HEK293 (cell line): ENCODE data around the gene THSD4.

ENCODE experiments used
- CTCF ChIA-PET: fragments of 350-600 bp; formaldehyde crosslinking; extraction: SDS; loops from one replicate; lab custom pipeline; 2021; ENCODE audit warnings: antibody characterized with exemption; lab: Yijun Ruan, JAX
- POLR2A ChIA-PET: fragments of 300-600 bp; formaldehyde crosslinking; extraction: SDS; loops from one replicate; lab custom pipeline; 2020; ENCODE audit warnings: antibody characterized with exemption, inconsistent platforms; lab: Yijun Ruan, JAX
- H3K27ac ChIP-seq: fragments of 200-500 bp; sonication (Bioruptor generic); 2 replicates; pipeline ENCODE4 v1.5.1; 2014; ENCODE audit warnings: low read depth, low read length, control low read depth, inconsistent platforms; ENCODE audit errors: extremely low read depth
- H3K36me3 ChIP-seq, 2 experiments: fragments of 200-500 bp in 1 of 2; sonication (Bioruptor generic) in 1 of 2; 1 replicate in 1 of 2; 2 replicates in 1 of 2; pipeline ENCODE4 v1.5.1; 2014 to 2017; ENCODE audit warnings: inconsistent platforms in 2 of 2, low read length in 2 of 2; ENCODE audit not compliant: control insufficient read depth in 2 of 2, insufficient read depth in 1 of 2
- H3K4me1 ChIP-seq: fragments of 200-500 bp; sonication (Bioruptor generic); 2 replicates; pipeline ENCODE4 v1.5.1; 2014; ENCODE audit warnings: mild to moderate bottlenecking, low read length, inconsistent platforms; ENCODE audit not compliant: control insufficient read depth, insufficient read depth
- H3K4me3 ChIP-seq: 2 replicates; pipeline ENCODE4 v1.5.1; 2011; ENCODE audit warnings: low read depth, mild to moderate bottlenecking, control low read depth, low read length, moderate library complexity
- H3K9me3 ChIP-seq: fragments of 200-500 bp; sonication (Bioruptor generic); 2 replicates; pipeline ENCODE4 v1.5.1; 2014; ENCODE audit warnings: low read depth, low read length, inconsistent platforms; ENCODE audit not compliant: control insufficient read depth, insufficient read depth
- ELK4 ChIP-seq: IDR thresholded peaks from 2 replicates; pipeline ENCODE4 v1.6.1; 2011; ENCODE audit warnings: mild to moderate bottlenecking, low read depth, low read length, borderline replicate concordance
- GLIS1 ChIP-seq: fragments of 450-650 bp; formaldehyde crosslinking; IDR thresholded peaks from 2 replicates; pipeline ENCODE4 v1.5.1; 2016; ENCODE audit warnings: missing biosample characterization, missing genetic modification characterization
- MYNN ChIP-seq: fragments of 450-650 bp; formaldehyde crosslinking; IDR thresholded peaks from 2 replicates; pipeline ENCODE4 v1.5.1; 2016; ENCODE audit warnings: missing biosample characterization, missing genetic modification characterization, borderline replicate concordance
- ZBTB1 ChIP-seq: fragments of 450-650 bp; formaldehyde crosslinking; IDR thresholded peaks from 2 replicates; pipeline ENCODE4 v1.5.1; 2016; ENCODE audit warnings: missing biosample characterization, missing genetic modification characterization
- ZBTB49 ChIP-seq: fragments of 450-650 bp; formaldehyde crosslinking; IDR thresholded peaks from 2 replicates; pipeline ENCODE4 v1.5.1; 2016; ENCODE audit warnings: missing biosample characterization, missing genetic modification characterization, low read depth
- ZBTB7A ChIP-seq: fragments of 450-650 bp; formaldehyde crosslinking; IDR thresholded peaks from 2 replicates; pipeline ENCODE4 v1.5.1; 2016; ENCODE audit warnings: low read depth, missing biosample characterization, missing genetic modification characterization
- ZNF114 ChIP-seq: fragments of 450-650 bp; formaldehyde crosslinking; IDR thresholded peaks from 2 replicates; pipeline ENCODE4 v1.5.0; 2017; ENCODE audit warnings: missing biosample characterization, missing genetic modification characterization
- ZNF174 ChIP-seq: fragments of 450-650 bp; formaldehyde crosslinking; IDR thresholded peaks from 2 replicates; pipeline ENCODE4 v1.5.0; 2017; ENCODE audit warnings: missing biosample characterization, mild to moderate bottlenecking, missing genetic modification characterization
- ZNF335 ChIP-seq: fragments of 450-650 bp; formaldehyde crosslinking; conservative IDR thresholded peaks from 2 replicates; pipeline ENCODE4 v1.5.1; 2016; ENCODE audit warnings: missing biosample characterization, missing genetic modification characterization
- ZNF433 ChIP-seq: fragments of 450-650 bp; formaldehyde crosslinking; IDR thresholded peaks from 2 replicates; pipeline ENCODE4 v1.5.1; 2016; ENCODE audit warnings: missing biosample characterization, missing genetic modification characterization, low read depth
- ZNF514 ChIP-seq: fragments of 450-650 bp; formaldehyde crosslinking; IDR thresholded peaks from 2 replicates; pipeline ENCODE4 v1.5.1; 2016; ENCODE audit warnings: missing biosample characterization, missing genetic modification characterization
- ZNF549 ChIP-seq: fragments of 450-650 bp; IDR thresholded peaks from 2 replicates; pipeline ENCODE4 v1.5.1; 2018; ENCODE audit warnings: missing biosample characterization, missing genetic modification characterization, mild to moderate bottlenecking, inconsistent platforms, moderate library complexity
- ZNF704 ChIP-seq: fragments of 450-650 bp; formaldehyde crosslinking; IDR thresholded peaks from 2 replicates; pipeline ENCODE4 v1.5.1; 2016; ENCODE audit warnings: missing biosample characterization, missing genetic modification characterization
- ZSCAN5A ChIP-seq: fragments of 450-650 bp; formaldehyde crosslinking; IDR thresholded peaks from 2 replicates; pipeline ENCODE4 v1.5.1; 2016; ENCODE audit warnings: missing biosample characterization, missing genetic modification characterization
- TF ChIP-seq, protein P1 (sequence below): fragments of 450-650 bp; formaldehyde crosslinking; IDR thresholded peaks from 2 replicates; pipeline ENCODE4 v1.5.1; 2016; ENCODE audit warnings: missing biosample characterization, missing genetic modification characterization
- TF ChIP-seq, protein P2 (sequence below): fragments of 450-650 bp; formaldehyde crosslinking; IDR thresholded peaks from 2 replicates; pipeline ENCODE4 v1.5.1; 2016; ENCODE audit warnings: missing biosample characterization, missing genetic modification characterization

The THSD4 gene

GRCh38 chr15:71755092-71755970, 640.1 kb downstream of the THSD4 start:
- ChIA-PET POLR2A (no interaction called here), CTCF (interaction anchor here (5.0 to 6.1 kb wide), 3 partner anchors 12 to 401 kb away, joined by 40 to 140 read pairs (median 56); no protein-coding TSS in a partner anchor)
- H3K36me3 ChIP-seq: no peaks in the 10 kb centered on the region
- no peak overlapping the region for H3K27ac ChIP-seq
- no peak overlapping the region for H3K4me3 ChIP-seq
- TF ChIP-seq ZNF335 (no peak), ZNF549 (tag by site-specific recombination) (no peak), ZSCAN5A (tag by site-specific recombination) (no peak), ZBTB7A (no peak), ZNF433 (tag by site-specific recombination) (no peak), ZBTB49 (no peak), MYNN (tag by site-specific recombination) (no peak), GLIS1 (tag by site-specific recombination) (no peak), ZNF704 (tag by site-specific recombination) (no peak), ELK4 (no peak), ZNF174 (tag by site-specific recombination) (no peak), ZNF114 (tag by site-specific recombination) (no peak), ZBTB1 (tag by site-specific recombination) (no peak), ZNF514 (no peak)
- TF ChIP-seq, protein P1, sequence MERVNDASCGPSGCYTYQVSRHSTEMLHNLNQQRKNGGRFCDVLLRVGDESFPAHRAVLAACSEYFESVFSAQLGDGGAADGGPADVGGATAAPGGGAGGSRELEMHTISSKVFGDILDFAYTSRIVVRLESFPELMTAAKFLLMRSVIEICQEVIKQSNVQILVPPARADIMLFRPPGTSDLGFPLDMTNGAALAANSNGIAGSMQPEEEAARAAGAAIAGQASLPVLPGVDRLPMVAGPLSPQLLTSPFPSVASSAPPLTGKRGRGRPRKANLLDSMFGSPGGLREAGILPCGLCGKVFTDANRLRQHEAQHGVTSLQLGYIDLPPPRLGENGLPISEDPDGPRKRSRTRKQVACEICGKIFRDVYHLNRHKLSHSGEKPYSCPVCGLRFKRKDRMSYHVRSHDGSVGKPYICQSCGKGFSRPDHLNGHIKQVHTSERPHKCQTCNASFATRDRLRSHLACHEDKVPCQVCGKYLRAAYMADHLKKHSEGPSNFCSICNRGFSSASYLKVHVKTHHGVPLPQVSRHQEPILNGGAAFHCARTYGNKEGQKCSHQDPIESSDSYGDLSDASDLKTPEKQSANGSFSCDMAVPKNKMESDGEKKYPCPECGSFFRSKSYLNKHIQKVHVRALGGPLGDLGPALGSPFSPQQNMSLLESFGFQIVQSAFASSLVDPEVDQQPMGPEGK (tag by site-specific recombination): no peak
- TF ChIP-seq, protein P2, sequence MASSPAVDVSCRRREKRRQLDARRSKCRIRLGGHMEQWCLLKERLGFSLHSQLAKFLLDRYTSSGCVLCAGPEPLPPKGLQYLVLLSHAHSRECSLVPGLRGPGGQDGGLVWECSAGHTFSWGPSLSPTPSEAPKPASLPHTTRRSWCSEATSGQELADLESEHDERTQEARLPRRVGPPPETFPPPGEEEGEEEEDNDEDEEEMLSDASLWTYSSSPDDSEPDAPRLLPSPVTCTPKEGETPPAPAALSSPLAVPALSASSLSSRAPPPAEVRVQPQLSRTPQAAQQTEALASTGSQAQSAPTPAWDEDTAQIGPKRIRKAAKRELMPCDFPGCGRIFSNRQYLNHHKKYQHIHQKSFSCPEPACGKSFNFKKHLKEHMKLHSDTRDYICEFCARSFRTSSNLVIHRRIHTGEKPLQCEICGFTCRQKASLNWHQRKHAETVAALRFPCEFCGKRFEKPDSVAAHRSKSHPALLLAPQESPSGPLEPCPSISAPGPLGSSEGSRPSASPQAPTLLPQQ (tag by site-specific recombination): no peak
- H3K9me3 ChIP-seq: peaks cover 4% of the 10 kb centered on the region
- peaks cover 5% of the 10 kb centered on the region for H3K4me1 ChIP-seq
